ACHN (cell line): Measurements from ENCODE around the gene PGAM4.
"Not testable (repeated sequence)": the region's sequence is repeated elsewhere in the genome, so short reads cannot be mapped to it uniquely, and the experiment has no call there.

Source experiments
- DNase-seq: peaks from one replicate; pipeline ENCODE4 v3.0.0-alpha.2; 2015
- in situ Hi-C: cut with HindIII; loops from 2 replicates; pipeline ENCODE4 v1.10.0; 2017; ENCODE audit warnings: low sequenced_read_pairs, low pct_ligation_motif_present, low pct_unique_long_range_greater_than_20kb

The PGAM4 gene

DNA sequence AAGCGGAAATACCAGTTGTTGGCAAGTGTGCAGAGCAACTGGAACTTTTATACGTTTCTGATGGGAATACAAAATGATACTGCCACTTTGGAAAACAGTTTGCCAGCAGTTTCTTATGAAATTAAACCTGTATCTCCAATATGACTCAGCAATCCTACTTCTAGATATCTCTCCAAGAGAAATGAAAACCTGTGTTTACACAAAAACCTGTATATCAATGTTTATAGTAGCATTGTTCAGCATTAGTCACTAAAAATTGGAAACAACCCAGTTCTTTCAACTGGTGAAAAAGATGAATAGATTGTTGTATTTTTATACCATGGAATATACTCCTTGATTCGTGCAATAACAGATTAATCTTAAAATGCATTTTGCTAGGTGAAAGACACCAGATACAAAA, 32.1 kb downstream of the PGAM4 start:
- DNase-seq = no peak
- in situ Hi-C loops = no loop called here

DNA sequence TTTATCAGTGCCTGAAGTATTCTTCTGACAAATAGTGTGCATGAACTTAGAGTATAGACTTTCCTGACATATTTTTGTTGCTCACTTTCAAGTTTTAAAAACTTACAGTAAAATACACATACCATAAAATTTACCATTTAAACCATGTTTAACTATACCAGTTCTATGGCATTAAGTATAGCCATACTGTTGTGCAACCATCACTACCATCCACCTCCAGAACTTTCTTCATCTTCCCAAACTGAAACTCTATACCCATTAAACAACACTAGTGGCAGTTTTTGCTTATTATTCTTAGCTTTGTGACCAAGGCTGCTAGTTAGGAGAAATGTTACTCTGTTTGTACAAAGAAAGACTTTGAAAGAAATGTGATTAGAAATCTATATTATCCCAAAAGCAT, 33.1 kb downstream of the PGAM4 start:
- in situ Hi-C loops = no loop called here

DNA sequence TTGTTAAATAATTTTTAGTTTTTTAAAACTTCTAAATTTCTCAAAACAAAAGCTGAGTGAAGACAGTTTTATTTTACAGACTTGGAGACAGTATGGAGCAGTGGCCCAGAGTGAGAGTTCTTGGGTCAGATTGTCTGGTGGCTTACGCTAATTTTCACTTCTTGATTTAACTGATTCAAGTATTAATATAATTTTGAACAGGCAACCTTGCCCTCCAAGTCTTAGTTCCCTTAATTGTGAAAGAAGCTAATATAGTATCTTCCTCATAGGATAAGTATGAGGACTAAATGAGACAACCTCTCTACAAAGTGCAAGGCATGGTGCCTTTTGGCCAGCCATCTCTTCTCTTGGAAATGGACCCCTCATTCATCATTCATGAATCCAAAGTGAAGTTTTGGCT, 33.6 kb downstream of the PGAM4 start:
- no peak for DNase-seq
- in situ Hi-C loops = no loop called here

More for the DNA sequence above, 33.1 kb downstream of the PGAM4 start:
- no peak for DNase-seq

DNA sequence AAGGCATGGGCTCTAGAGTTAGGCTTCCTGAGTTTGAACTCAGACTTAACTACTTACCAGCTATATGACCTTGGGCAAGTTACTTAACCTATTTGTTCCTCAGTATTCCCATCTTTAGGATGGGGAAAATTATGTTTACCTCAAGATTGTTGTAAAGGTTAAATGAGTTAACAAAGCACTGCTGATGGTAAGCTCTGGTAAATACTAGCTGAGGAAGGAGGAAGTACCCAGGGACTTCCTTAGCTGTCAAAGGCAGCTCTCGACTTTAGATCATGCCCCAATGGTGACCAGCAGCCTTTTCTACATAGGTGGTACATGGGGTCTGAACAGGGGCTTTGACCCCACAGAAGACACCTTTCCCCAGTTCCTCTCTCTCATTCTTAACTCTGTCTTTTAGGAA, 38.9 kb downstream of the PGAM4 start:
- in situ Hi-C loops = no loop called here
- no peak for DNase-seq

DNA sequence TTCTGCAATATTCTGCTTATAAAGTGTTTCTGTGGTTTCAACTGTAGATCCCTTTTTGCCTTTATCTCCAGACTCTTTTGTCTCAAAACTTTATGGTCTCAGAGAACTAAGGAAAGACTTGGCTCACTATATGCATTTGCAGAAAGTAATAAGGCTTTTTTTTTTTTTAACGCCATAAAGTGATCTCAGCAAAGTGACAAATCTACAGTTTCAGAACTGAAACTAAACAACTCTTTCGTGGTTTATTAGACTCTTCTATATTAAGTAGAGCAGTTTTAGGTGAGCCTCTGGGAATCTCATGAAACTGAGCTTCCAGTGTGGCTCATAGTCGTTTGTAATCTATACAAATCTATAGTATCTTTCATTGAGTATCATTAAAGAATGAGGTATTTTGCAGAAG, 43.7 kb downstream of the PGAM4 start:
- in situ Hi-C loops = no loop called here
- DNase-seq = no peak

DNA sequence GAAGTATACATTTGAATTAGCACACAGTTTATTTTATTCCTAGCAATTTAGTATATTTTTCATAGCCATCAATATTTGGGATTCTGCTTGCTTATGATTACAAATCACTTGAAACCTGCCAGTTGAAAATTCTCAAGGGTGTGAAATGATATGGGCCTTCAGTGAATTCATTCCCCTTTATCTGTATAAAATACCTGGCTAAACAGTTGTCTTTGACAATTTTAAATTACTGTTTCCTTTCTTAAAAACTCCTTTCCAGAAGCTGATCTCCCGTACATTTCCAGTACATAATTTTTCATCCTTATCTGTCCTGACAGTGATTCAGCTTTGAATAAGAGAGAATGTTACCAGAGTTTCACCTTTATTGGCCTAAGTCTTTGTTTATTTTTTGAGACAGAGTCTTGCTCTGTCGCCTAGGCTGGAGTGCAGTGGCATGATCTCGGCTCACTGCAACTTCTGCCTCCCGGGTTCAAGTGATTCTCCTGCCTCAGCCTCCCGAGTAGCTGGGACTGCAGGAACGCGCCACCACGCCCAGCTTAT, 45.0 kb downstream of the PGAM4 start:
- DNase-seq = no peak
- in situ Hi-C loops = no loop called here

DNA sequence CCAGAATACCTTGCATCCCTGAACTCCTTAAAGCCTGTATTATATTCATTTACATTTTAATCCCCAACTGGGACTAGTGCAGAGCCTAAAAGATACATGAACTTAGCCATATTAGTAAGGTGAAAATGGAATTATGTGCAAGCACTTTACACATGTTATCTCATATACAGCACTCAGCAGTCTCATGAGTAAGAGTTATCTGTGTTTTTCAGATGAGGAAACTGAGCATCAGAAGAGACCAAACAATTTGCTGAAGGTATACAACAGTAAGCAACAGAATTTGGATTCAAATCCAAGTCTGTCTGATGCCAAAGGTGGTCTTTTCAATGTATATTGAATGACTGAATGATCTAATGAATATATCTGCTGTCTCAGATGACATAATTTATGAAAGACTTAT, 46.7 kb downstream of the PGAM4 start:
- in situ Hi-C loops = no loop called here
- DNase-seq = no peak

DNA sequence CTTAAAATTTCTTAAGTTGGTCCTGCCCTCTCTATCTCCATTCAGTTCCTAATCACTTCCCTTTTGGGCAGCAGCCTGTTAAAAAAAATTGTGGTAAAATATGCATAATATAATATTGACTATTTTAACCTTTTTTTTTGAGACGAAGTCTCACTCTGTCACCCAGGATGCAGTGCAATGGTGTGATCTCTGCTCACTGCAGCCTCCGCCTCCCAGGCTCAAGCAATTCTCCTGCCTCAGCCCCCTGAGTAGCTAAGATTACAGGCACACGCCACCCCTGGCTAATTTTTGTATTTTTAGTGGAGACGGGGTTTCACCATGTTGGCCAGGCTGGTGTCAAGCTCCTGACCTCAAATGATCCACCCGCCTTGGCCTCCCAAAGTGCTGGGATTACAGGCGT, 50.1 kb downstream of the PGAM4 start:
- in situ Hi-C loops, DNase-seq: not testable (repeated sequence)

DNA sequence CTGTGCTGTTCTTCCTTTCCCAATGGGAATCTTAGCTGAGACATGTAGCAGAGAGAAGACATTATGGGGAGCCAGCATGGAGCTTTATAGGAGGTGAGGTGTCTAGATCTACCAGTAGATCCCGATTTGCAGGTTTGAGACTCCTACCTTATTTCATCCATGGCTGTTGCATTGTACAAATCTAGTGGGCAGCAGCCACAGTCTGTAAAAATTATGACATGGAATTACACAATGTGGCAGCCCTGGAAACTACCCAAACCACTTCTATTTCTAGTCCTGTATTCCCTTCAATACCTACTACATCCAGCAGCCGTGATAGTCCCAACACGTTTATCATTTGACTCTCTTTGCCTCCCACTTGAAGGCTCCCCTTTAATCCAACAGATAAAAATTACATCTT, 50.9 kb downstream of the PGAM4 start:
- in situ Hi-C loops = no loop called here
- DNase-seq = no peak
